Upper lobe of left lung (tissue), 4 donors: Measurements from ENCODE around the gene IMMP2L.

ENCODE experiments used
- CTCF ChIP-seq, 6 experiments: fragments of 450-650 bp in 4 of 6; fragments of 200-600 bp in 2 of 6; sonication (generic) in 2 of 6; IDR thresholded peaks; one replicate each; pipeline ENCODE4 v1.5.1; 2016 to 2019; ENCODE audit warnings: antibody characterized with exemption in 6 of 6
- POLR2A ChIP-seq, 4 donors: fragments of 450-650 bp; IDR thresholded peaks; one replicate each; pipeline ENCODE4 v1.5.1; 2016 to 2017; ENCODE audit warnings: antibody characterized with exemption in 4 of 4, mild to moderate bottlenecking in 2 of 4

- TF ChIP-seq CTCF (IDR thresholded peaks at IDR 0.05) (no peak), POLR2A (IDR thresholded peaks at IDR 0.05) (no peak)
Measured at GRCh38 chr7:110766864-110767263, 795.4 kb downstream of the IMMP2L start.
